ENCODE results near the gene MSX2. TPM values are rescaled to one million over a fixed set of nuclear protein-coding genes. Genes with fewer than 3 reads are reported as not detected.

MSX2 gene
- total RNA-seq, 1 donor from 2014 or later: 0.49 TPM

DNA sequence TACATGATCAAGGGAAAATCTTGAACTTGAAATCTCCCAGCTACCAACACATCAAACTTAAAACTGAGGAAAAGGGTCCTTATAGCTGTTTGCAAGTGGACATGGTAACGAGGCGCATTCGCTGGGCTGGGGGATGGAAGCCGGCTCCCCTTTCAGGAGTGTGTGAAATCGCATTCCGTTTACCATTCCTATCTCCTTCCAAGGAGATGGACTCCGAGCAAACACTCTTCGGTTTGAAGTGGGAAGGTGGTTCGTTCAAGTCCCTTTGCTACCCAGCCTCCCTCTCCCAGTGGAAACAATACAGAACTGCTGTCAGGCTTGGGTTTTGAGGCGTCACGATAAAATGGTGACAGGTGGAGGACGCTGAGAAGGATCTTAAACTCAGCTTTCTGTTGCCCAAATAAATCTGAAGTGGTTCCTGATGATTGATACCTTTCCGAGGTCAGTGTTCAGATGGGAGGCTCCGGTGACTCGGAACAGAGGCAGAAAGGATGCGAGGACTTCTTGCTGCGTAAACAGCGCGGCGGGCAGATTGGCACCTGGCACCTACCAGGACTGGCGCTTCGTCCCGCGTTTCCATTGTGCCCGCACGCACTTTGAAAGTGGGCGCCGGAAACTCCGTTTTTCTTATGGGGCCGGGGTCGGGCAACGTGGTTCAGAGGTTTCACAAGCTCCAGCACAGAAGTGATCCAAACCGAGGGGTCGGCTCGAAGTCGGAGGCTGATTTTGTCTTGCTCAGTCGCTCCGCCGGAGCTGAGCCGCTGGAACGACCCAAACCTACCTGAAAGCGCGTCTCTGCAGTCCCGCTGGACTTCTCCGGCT is 7.0 kb downstream of the MSX2 start:
- DNase-seq (ENCODE audit: low spot score) (no peak), ATAC-seq (no peak)
- intact Hi-C loops (cut with DNase I): no loop called here

DNA sequence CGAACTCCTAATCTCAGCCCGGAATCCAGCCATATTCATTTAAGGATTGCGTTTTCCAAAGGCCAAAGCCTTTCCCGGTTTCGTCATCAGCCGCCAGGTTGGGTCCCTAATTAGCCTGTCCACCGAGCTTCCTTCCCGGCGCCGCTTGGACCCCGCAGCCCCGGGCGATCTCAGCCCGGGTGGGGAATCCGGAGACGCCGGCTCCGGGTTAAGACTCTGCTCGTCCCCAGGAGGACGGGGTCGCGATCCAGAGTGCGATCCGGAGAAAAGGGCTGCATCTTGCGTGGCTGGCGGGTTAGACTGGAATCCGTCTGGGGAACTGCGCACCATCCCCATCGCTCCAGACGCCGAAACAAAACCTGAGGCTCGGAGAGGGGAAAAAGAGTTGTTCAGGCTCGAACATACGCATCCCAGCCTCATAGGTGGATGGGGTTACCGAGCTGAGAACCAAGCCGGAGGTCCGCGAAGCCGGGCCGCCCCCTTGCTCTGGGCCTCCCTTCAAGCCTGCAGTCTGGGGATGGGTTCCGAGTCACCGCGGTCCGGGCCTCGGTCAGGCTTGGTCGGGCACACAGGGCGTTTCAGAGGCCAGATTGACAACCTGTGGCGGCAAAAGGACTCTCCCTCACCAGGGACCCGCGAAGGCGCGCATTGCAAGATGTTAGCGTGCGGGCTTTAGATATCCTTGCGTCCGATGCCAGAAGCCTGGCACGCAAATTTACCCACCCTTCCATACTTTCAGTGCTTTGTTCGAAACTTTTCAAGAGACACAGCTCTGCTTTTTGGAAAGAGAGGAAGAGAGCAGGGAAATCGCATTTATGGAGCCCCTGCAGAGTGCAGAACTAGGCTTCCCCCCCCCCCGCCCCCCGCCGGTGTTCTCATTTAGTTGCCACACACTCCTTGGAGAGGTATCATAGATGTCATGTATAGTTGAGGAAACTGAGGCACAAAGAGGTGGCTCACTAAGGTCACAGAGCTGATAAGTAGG is 7.9 kb downstream of the MSX2 start:
- ATAC-seq (no peak), DNase-seq (ENCODE audit: low spot score) (no peak)
- intact Hi-C loops (cut with DNase I): no loop called here

DNA sequence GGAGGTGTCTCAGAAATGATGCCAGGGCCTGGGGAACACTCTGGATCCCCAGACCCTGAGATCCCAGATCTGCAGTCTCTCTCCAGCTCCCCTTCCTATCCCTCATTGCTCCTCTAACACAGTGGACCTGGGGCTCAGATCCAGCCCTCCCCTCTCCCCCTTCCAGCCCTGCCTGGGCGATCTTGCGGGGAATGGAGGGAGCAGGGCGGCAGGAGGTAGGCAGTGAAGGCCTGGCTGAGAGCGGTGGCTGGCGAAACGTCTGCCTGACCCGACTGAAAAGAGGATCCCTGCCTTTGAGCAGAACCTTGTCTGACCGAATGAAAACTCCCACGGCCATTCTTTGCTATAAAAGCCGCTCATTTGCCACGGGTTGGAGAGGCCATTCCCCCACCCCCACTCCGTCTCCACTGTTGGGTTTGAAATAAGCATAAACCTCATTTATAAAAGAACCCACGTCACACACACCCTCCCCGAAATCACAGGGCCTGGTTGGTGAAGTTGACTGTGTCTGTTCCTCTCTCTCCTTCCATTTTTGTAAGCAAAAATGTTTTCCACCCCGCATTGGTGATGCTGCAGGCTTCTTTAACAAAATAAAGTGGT is 8.8 kb downstream of the MSX2 start:
- intact Hi-C loops (cut with DNase I): no loop called here
- DNase-seq (ENCODE audit: low spot score): no peak
- ATAC-seq: no peak

DNA sequence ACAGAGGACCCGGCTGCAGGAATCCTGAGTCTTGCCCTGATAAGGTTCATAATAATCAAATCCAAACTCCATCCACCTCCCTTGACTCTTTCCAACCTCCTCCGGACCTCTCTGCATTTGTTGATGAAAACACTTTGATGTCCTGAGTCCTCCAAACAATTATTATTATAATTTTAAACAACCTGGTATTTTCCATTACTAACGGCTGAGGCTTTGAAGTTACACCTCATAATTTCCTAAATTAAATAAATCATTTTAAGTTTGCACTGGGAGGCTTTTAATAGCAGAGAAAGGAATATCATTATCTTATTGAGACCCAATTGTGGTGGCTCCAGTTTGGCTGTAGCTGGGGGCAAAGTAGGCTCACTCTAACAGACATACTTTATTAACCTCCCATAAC is 9.5 kb downstream of the MSX2 start:
- intact Hi-C loops (cut with DNase I): no loop called here
- no peak for DNase-seq (ENCODE audit: low spot score)
- ATAC-seq: no peak

DNA sequence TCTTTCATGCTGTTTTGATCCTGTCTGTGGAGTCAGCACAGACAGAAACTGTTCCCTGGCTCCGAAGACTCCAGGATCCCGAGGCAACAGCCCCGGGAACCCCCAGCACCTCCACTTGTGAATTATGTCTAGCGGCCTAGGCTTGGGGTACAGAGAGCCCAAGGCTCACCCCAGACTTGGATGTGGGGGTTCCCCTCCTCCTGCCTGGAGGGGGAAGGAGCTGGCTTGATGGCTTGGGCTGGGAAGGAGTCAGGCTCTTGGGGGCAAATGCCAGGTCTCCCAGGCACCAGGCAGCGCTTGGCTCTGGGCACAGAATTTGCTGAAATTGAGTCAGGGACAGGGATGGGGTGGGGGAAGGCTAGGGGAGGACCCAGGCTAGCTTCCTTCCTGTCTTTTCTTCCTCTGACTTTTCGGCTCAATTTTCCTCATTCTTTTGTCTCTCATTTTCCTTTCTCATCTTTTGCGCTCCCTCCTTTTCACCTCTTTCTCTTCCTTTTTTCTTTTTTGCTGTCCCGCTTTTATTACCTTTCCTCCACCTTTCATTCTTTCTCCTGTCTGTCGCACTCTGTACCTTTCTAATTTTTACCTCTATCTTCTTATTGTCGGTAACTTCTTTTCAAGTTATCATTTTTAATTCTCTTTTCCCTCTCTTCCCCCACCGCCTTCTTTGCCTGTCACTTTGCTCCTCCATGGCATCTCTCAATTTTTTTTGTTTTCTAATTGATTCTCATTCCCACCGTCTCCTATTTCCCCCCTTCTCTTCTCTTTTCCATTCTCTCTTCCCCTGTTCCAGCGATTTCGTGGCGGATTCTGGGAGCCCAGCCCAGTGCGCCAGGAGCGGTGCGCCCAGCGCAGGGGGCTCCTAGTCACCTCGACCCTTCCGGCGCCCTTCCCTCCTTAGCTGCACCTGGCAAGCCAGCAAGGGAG is 10.5 kb downstream of the MSX2 start:
- DNase-seq (ENCODE audit: low spot score) (no peak), ATAC-seq (no peak)
- intact Hi-C loops (cut with DNase I): no loop called here

GRCh38 chr5:174735498-174736330 is 11.3 kb downstream of the MSX2 start:
- DNase-seq (ENCODE audit: low spot score) (no peak), ATAC-seq (no peak)
- intact Hi-C loops (cut with DNase I): no loop called here

DNA sequence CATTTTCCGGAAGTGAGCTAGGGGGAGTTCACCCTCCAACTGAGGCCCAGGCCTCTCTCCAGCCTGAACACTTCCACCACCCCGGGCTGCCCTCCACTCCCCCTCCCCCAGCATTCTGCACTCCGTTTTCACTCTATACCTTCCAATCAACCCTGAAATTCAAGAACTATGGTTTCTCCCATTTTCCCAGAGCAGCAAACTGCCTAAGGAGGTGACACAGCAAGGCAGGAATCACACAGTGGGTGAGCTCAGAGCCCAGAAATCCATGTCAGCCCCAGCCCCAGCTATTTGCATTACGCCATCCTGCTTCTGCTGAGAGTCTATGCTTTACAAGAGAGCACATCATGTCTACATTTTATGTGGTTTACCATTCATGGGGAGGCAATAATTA is 11.9 kb downstream of the MSX2 start:
- intact Hi-C loops (cut with DNase I): no loop called here
- ATAC-seq (no peak), DNase-seq (ENCODE audit: low spot score) (no peak)

GRCh38 chr5:174736777-174737176 is 12.4 kb downstream of the MSX2 start:
- ATAC-seq (no peak), DNase-seq (ENCODE audit: low spot score) (no peak)
- intact Hi-C loops (cut with DNase I): no loop called here

GRCh38 chr5:174737330-174737729 is 12.9 kb downstream of the MSX2 start:
- intact Hi-C loops (cut with DNase I): no loop called here
- ATAC-seq: no peak
- no peak for DNase-seq (ENCODE audit: low spot score)

GRCh38 chr5:174741352-174741751 is 17.0 kb downstream of the MSX2 start:
- DNase-seq (ENCODE audit: low spot score): no peak
- intact Hi-C loops (cut with DNase I): no loop called here
- ATAC-seq: no peak

DNA sequence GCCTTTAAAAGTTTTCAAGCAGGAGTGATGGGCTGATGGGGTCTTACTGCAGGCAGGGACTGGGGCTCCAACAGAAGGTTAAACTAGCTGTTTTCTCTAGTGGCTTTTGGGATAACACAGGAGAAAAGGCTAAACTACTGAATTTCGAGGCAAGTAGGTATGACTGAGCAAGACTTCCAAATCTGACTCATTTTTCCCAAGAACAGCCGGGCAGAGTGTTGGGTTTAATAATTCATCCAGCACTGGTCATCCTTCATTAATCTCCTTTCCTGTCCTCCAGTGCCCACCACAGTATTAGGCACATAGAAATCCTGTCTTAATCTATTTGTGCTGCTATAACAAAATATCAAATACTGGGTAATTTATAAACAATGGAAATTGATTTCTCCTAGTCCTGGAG is 20.5 kb downstream of the MSX2 start:
- intact Hi-C loops (cut with DNase I): no loop called here
- no peak for ATAC-seq
- no peak for DNase-seq (ENCODE audit: low spot score)

- ATAC-seq (no peak), DNase-seq (ENCODE audit: low spot score) (no peak)
- intact Hi-C loops (cut with DNase I): no loop called here
Observed at GRCh38 chr5:174745590-174746103, 21.3 kb downstream of the MSX2 start.

GRCh38 chr5:174750711-174751110 is 26.3 kb downstream of the MSX2 start:
- intact Hi-C loops (cut with DNase I): no loop called here
- DNase-seq (ENCODE audit: low spot score) (no peak), ATAC-seq (no peak)

GRCh38 chr5:174751154-174752000 is 27.0 kb downstream of the MSX2 start:
- intact Hi-C loops (cut with DNase I): no loop called here
- ATAC-seq: no peak
- DNase-seq (ENCODE audit: low spot score): no peak

DNA sequence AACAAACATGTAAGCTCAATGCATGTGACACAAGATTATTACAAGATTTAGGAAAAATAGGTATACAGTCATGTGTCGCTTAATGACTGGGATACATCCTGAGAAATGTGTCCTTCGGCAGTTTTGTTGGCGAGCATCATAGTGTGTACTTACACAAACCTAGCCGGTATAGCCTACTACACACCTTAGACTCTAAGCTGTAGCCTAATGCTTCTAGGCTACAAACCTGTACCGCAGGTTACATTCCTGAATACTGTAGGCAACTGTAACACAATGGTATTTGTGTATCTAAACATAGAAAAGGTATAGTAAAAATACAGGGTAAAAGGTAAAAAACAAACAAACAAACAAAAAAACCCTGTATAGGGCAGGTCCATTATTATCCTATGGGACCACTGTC is 27.7 kb downstream of the MSX2 start:
- no peak for DNase-seq (ENCODE audit: low spot score)
- no peak for ATAC-seq
- intact Hi-C loops (cut with DNase I): no loop called here

GRCh38 chr5:174755106-174755505 is 30.7 kb downstream of the MSX2 start:
- DNase-seq (ENCODE audit: low spot score) (no peak), ATAC-seq (no peak)
- intact Hi-C loops (cut with DNase I): no loop called here

GRCh38 chr5:174759091-174759490 is 34.7 kb downstream of the MSX2 start:
- ATAC-seq: no peak
- DNase-seq (ENCODE audit: low spot score): no peak
- intact Hi-C loops (cut with DNase I): no loop called here

Data from sciatic nerve (tissue), 2 donors.